ENCODE results near the gene TCEAL2.

DNA sequence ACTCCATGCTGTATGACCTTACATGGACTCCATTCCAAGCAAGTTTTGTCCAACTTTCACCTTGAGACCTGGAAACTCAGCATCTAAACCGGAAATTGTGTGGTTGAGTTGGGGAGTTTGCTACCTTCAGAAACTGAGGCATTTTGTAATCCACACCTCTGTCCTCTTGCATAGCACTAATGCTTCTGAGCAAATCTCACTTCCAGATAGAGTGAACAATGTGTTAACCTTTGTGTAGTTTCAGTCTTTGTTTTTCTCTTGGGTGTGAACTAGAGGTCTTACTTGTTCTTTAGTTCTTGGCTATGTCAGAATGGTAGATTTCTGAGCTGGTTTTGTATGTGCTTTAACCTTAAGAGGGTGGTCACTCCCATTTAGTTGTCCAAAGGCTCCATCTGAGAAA, 48.1 kb upstream of the TCEAL2 start:
- TF ChIP-seq CTCF (IDR thresholded peaks at IDR 0.05; ENCODE audit: low read depth, low read length): no peak
- TF ChIP-seq EZH2phosphoT487 (IDR thresholded peaks at IDR 0.05; ENCODE audit: low read depth): no peak
